ENCODE measurements around the gene SH3RF2.
"Not testable (repeated sequence)": the region's sequence is repeated elsewhere in the genome, so short reads cannot be mapped to it uniquely, and the experiment has no call there.

SH3RF2 gene, protein sequence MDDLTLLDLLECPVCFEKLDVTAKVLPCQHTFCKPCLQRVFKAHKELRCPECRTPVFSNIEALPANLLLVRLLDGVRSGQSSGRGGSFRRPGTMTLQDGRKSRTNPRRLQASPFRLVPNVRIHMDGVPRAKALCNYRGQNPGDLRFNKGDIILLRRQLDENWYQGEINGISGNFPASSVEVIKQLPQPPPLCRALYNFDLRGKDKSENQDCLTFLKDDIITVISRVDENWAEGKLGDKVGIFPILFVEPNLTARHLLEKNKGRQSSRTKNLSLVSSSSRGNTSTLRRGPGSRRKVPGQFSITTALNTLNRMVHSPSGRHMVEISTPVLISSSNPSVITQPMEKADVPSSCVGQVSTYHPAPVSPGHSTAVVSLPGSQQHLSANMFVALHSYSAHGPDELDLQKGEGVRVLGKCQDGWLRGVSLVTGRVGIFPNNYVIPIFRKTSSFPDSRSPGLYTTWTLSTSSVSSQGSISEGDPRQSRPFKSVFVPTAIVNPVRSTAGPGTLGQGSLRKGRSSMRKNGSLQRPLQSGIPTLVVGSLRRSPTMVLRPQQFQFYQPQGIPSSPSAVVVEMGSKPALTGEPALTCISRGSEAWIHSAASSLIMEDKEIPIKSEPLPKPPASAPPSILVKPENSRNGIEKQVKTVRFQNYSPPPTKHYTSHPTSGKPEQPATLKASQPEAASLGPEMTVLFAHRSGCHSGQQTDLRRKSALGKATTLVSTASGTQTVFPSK

DNA sequence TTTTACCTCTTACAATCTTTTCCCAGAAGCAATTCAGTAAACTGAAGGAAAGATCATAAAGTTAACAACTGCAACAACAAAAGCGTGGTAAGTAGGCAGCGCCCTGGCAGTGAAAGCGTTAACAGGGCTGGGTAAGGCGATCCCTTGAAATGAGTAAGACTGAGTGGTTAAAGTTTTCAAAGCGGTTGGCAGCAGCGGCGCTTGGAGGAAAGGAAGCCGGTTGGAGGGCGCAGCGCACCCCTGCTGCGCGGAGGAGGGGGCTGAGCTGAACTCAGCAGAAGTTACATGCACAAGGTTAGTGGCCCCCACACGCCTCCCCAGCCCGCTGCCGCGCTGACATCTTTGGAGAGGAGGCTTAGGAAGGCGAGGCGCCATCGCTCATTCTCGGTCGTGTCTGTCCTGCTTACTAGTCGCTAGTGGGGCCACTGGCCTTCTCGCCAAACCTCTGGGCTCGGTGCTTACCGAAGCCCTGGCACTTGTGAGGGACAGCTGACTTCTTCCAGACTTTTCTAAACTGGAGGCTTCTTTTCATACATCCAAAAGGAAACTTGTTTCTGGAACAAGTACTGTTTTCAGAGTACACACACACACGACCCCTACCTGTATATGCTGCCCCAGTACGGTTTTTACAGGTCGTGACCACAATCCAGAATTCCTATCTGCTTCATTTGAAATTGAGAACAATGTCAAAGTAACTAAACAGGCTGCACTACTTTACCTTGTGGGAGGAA lies at the start of gene SH3RF2:
Gene SH3RF2 (plus strand): TSS at position 178 of the 731 bp plus-strand sequence. CDS start 1,351 bp downstream, outside the sequence.
- no peak for DNase-seq

DNA sequence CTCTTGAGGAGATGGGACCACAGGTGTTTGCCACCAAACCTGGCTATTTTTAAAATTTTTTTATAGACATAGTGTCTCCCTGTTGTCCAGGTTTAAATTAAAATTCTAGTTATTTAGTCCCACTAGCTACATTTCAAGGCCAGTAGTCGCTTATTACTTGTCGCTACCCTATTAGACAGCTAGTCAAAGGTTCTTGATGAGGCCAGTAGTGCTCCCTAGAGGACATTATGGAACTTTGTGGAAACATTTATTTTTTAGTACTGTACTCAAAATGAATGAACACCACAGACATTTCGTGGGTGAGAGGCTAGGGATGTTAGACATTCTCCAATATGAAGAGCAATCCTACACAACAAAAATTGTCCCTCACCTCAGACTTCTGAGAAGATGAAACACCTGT lies 49.2 kb upstream of the SH3RF2 start:
- DNase-seq: no peak

DNA sequence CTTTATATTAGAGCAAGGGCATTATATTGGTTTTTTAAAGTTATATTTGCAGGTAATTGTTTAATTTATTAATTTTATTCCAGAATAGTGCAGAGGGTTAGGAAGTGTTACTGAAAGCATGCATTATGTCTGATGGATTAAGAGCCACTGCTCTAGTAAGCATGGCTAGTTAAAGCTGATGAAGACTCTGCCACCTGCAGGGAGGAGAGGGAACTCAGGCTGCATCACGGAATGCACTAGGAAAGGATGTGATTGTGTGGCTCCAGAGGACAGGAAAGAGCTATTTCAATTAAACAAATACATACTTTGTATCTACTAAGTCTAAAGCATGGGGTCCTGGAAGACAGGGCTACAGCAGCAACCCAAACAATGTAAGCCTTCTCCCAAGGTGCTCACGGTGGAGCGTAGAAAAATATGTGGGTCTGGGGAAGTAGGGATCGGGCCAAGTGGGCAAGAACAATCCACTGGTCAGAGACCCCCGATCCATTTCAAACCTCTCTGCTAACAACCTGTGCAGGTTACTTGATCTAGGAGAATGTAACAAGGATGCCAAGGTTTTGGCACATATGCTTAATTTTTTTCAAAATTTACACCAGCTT lies 48.3 kb upstream of the SH3RF2 start:
- no peak for DNase-seq

DNA sequence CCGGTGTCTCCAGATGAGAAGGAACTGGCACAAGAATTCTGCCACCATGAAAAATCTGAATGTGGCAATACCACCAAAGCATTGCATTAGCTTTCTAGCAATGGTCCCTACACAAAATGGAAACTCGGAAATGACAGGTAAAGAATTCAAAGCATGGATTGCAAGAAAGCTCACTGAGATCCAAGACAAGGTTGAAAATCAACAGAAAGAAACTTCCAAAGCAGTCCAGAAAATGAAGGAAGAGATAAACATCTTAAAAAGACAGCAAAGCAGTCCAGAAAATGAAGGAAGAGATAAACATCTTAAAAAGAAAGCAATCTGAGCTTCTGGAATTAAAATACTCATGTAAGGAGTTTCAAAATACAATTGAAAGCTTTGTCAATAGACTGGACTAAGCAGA lies 46.8 kb upstream of the SH3RF2 start:
- DNase-seq: no peak

DNA sequence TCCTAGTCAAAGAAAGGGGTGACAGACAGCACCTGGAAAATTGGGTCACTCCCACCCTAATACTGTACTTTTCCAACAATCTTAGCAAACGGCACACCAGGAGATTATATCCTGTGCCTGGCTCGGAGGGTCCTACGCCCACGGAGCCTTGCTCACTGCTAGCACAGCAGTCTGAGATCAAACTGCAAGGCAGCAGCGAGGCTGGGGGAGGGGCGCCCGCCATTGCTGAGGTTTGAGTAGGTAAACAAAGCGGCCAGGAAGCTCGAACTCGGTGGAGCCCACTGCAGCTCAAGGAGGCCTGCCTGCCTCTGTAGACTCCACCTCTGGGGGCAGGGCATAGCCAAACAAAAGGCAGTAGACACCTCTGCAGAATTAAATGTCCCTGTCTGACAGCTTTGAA lies 45.0 kb upstream of the SH3RF2 start:
- DNase-seq: not testable (repeated sequence)

DNA sequence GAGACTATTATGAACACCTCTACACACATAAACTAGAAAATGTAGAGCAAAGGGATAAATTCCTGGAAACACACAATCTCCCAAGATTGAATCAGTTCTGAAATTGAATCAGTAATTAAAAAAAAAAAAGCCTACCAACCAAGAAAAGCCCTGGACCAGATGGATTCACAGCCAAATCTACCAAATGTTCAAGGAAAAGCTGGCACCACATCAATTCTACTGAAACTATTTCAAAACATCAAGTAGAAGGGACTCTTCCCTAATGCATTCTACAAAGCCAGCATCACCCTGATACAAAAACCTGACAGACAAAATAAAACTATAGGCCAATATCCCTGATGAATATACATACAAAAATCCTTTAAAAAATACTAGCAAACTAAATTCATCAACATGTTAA lies 38.2 kb upstream of the SH3RF2 start:
- DNase-seq: no peak

DNA sequence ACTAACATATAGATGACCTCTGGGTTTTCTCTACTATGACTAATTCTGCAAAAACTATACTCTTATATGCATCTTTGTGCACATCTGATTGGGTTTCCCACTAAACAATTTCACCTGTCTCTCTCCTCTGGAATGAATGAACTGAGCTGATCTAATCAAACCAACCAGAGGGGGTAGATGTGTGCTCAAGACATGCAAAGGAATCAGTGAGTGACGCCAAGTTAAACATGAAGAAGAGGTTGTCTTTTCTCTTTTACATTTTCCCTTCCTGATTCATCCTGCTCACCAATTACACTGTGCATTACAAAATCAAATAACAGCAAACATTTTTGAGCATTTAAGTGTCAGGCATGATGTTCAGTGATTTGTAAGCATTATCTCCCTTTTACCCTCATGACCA lies 34.0 kb upstream of the SH3RF2 start:
- no peak for DNase-seq

DNA sequence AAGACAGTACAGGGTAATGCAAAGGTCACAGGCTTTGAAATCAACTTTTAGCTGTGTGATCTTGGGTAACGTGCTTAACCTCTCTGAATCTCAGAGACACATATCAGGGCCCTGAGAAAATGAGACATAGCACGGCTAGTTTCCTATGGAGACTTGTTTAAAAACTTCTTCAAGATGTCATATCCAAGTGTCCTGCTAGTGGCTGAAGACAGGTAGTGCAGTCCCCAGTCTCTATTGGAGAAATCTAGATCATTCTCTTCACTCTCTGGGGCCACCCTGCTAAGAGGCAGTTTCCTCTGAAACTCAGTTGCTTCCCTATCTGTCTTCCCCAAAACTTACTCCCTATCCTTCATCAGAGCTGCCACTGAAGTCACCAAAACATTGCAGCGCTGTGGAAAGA lies 33.3 kb upstream of the SH3RF2 start:
- no peak for DNase-seq

DNA sequence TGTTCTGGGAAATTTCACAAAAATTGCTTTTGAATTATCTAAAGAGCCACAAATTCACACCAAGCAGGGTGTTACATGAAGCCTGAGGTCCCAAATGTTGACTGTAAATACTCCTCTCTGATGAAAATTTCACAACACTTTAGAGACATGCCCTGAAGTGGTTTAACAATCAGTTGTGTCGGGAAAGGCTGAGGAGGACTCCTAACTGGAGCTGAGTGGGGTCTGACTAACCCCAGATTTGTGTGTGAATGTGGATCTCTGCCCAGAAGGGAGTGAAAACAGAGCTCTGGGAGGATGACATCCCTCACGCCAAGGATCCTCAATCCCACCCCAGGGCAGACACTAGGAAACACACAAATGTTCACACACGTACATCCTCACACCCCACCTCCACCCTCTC lies 32.5 kb upstream of the SH3RF2 start:
- no peak for DNase-seq

DNA sequence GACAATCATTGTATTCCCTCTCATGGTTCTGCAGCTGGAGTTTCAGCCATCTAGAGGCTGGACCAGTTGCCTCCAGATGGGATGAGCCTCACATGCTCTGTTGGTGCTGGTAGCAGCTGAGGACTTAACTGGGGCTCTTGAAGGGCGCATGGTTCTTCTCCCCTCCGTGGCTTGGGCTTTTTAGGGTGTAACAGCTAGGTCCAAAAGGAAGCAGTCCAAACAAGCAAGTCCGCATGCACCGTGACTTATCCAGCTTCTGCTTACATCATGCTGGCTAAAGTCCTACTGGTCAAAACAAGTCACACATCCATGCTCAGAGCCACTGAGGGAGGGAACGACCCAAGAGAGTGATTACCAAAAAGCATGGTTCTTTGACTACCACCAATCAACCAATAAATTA lies 31.6 kb upstream of the SH3RF2 start:
- no peak for DNase-seq

DNA sequence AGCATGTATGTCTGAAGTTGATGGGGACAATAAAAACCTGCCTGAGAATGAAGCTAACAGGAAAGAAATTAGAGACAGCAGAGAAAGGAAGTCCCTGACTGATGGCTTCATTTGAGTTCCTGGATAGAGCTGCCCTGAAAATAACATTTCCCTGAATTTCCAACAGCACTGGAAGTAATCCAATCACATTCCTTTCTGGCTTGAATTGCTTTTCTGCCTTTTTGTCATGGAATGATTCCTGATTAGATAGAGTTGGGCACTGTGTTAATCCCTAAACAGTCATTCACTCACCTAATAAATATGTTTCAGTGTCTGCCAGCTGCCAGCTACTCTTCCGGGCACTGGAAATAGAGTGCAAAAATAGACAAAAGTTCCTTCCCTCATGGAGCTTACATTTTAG lies 30.0 kb upstream of the SH3RF2 start:
- DNase-seq: no peak

DNA sequence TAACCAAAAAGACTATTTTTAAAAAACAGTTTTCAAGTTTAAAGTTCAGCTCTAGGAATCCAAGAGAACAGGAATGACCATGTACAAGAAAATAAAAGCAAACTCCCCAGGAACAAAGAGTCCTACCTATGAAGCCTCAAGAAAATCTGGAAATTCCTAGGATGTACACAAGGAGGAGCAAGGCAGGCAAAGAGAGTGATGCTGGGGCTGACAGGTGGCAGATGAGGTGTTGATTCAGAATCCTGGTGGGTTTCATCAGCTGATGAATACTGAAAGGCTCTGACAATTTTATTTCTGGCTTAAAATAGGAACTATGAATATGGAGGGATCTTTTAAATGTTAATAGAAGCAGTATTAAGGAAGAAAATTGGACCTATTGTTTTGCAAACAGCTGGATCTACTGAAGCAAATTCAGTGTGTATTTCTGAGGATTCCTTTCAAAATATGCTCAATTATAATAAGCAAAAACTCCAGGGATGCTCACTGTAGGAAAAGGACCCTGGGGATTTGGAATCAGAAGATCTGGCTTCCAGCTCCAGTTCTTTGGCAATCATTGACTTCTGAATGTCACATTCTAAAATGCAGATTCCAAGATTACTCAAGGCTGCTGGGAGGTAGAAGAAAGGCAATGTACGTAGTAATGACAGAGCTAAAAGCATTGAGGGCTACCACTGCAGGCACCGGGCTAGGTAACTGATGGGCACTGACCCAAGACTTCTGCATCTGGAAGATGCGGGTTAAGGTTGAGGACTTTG lies 28.0 kb upstream of the SH3RF2 start:
- no peak for DNase-seq

DNA sequence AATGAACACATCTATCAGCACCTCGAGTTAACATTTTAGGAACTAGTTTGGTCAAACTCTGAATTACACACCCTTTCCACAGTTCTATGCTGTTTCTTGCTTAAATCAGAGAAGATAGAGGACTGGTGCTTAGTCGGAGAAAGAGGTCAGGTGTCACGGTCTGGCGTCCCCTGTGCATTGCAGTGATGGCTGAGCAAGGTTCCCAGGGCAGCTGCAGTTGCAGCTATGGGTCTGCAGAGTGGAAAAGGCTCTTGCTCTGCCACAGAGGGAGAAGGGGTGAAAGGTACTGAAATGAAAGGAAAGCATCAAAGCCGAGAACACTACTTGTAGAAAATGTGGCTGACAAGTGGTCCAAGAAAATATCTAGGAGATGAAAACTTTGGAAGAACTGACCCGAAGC lies 25.2 kb upstream of the SH3RF2 start:
- no peak for DNase-seq

DNA sequence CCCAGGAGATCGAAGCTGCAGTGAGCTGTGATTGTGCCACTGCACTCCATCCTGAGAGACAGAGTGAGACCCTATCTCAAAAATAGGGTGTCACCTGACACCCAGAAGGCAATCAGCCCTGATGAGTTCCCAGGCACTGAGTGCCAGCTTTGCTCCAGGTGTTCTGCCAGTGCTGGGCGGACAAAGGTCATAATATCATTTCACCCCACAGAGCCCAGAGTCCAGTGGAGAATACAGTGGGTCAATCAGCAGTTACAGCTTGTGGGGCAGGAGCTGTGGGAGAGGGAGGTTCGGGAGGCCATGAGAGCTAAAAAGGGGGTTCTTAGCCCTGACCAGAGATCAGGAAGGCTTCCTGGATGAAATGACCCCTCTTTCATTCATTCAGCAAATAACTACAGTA lies 24.4 kb upstream of the SH3RF2 start:
- no peak for DNase-seq

DNA sequence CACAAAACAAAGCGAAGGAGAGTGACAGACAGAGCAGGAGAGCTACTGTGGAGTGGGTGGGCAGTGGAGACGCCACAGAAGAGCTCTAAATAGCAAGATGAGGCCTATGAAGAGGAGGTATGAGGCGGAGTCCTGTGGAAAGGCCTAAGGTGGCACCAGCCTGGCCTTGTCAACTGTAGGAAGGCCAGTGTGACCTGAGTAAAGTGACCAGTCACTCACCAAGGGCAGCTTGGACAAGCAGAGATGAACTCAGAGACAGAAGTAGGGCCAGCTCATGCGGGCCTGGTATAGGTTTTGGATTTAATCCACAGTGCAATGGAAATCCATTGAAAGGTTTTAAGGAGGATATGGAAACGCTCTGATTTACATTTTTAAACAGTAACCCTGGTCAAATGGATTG lies 23.8 kb upstream of the SH3RF2 start:
- no peak for DNase-seq

DNA sequence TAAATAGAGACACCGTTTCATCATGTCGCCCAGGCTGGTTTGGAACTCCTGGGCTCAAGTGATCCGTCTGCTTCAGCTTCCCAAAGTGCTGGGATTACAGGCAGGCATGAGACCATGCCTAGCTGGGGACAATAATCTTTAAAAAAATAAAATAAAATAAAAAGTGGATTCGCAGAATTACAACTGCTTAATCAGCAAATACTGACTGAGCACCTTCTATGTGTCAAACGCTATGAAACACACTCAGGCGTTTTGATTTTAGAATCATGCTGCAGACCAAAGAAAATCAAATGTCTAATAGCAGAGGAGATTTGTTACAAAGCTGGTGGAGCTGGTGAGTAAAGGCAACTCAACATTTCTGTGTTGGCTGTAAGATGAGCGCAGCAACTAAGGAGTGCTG lies 22.7 kb upstream of the SH3RF2 start:
- DNase-seq: no peak

DNA sequence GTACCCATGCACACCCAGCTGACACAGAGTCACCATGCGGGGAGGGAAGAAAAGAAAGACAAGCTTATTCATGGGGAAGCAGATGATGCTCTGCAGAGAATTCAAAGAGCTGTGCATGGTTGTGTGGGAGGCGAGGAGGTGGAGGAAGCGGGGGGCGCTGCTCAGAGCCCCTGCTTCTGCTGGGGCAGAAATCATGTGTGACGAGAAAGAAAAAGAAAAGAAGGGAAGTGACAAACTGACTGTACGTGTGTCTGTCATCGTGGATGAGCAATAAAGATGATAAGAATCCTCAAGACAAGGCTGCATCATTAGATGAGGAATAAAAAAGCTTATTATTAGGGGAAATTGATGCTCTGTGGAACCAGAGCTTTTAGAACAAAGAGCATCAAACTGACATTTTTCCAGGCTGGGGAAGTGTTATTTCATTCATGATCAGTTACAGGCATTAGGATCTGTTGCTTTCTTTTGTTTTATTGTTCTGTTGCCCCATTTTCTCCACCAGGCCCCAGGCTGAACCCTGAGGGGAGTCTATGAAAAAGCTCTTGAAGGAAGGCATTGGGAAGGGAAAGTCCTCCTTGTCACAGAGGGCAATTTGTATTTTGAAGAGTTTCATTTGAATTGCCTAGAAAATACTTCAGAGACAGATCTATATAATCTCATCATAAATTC lies 20.3 kb upstream of the SH3RF2 start:
- no peak for DNase-seq

DNA sequence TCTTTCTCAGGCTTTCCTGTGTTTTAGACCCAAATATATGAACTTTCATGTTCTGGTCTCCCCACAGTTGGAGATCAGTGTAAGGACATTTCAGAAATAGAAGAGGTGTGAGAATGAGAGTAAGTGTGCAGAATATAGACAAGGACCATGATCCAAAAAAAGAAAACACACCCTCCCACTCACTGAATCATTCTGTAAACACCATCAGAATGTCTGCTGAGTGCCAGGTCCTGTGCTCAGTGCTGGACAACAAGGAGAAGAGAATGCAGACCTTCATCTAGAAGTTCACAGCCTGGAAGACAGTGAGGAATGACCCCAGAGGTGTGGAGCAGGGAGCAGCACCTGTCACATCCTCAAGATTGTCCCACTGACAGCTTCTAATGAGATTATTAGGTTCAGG lies 19.1 kb upstream of the SH3RF2 start:
- DNase-seq: no peak

DNA sequence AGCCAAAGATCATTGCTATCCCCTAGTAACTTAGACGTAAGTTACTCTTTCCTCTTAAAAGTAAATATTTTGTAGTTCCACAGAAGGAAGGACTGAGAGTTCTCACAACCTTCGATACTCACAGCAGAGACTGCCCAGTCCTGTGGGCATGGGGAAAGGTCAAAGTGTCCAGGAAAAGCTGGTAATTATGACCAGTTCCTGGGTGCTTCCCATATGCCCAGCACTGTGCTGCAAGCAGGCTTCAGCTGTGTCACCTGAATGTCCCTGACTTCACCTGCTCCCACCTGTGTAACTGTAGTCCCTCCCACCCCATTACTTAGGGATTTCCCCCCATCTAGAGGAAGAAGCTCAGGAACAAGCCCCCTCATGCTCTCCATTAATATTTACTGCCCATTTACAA lies 18.0 kb upstream of the SH3RF2 start:
- DNase-seq: no peak

DNA sequence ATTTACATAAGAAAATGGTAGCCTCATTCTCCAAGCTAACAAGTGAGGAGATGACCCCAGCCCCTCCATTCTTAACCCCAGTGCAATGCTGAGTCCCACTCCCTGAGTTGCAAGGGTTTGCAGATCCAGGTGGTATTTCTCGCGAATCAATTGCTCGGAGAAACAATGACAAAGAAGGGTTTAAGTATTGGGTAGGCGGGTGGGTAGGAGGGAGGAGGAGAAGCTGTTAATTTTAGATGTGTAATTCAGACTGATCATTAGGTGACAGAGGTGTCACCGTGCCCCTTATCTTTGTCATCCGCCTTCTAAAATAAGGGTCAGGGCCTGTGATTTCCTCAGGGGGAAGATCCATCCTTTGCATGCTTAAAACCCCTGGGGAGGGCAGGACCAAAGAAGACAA lies 17.0 kb upstream of the SH3RF2 start:
- DNase-seq: no peak

DNA sequence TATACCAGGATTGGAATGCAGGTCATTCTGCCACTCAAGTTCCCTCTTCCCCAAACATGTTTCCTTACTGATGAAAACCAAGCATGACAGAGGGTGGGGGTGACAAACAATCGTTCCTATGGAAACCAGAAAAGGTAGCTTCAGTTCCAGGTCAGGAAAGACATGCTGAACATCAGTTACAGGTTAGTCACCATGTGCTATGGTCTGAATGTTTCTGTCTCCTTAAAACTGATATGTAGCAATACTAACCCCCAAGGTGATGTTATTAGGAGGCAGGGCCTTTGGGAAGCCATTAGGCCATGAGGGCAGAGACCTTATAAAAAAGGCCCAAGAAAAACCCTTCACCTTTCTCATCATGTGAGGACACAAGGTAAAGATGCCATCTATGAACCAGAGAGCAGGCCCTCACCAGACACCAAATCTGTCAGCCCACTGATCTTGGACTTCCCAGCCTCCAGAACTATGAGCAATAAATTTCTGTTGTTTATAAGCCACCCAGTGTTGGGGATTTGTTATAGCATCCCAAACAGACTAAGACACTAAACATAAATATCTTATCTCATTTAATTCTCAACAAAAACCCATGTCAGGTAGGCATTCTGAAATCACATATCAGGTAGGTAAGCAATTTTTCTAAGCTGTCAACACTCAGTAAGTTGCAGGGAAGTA lies 15.7 kb upstream of the SH3RF2 start:
- no peak for DNase-seq

DNA sequence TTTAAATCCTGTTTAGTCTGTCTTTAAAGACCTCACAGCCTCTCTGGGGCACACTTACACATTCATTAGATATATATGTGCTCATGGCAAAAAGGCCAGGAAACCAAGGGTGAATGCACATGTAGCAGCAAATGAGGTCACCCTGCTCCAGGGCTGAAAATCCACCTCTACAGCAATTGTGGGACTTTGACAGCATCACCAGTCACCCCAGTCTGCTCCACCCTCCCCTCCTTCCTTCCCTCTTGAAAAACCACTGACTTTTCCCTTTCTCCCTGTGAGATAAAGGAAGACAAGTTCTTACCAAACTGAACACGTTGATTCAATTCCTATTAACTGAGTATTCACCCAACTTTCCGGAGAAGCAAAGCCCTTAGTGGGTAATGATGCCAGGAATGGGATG lies 15.2 kb upstream of the SH3RF2 start:
- no peak for DNase-seq

Measured in NCI-H774 (cell line).